Activated CD4-positive, alpha-beta T cell treated with anti-CD3 and anti-CD28 coated beads, Interleukin-2, amount 50 U/mL, for 48 hours (primary cell): Measurements from ENCODE around the gene SMYD2.

Experiments used
- DNase-seq, 2 experiments: peaks; one replicate each; pipeline ENCODE4 v3.0.0-alpha.2; 2020

The SMYD2 gene

GRCh38 chr1:214330222-214330621 is 49.3 kb downstream of the SMYD2 start:
- no peak for DNase-seq

- DNase-seq, result no peak
Observed at GRCh38 chr1:214330715-214331114, 49.8 kb downstream of the SMYD2 start.

DNA sequence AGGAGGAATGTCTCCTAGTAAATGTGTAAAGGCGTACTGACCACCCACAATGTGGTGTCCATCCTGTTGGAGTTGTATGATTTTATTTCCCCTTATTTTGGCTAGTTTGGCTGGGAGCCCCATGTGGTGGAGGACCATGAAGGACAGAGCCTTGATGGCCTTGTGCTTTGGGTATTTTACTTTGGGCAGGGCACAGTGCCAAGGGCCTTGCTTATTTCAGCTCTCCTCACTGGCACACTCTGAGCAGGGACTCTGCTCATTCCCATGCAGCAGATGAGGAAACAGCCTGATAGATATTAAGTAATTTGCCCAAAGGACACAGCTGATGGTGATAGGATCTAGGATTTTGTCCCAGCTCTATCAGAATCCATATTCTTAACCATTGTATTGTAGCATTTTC is 50.2 kb downstream of the SMYD2 start:
- no peak for DNase-seq

GRCh38 chr1:214331827-214332423 is 51.0 kb downstream of the SMYD2 start:
- DNase-seq, result peak; percentile 57 to 70

GRCh38 chr1:214332946-214333798 is 52.2 kb downstream of the SMYD2 start:
- DNase-seq, result peak; percentile 56 to 66

DNA sequence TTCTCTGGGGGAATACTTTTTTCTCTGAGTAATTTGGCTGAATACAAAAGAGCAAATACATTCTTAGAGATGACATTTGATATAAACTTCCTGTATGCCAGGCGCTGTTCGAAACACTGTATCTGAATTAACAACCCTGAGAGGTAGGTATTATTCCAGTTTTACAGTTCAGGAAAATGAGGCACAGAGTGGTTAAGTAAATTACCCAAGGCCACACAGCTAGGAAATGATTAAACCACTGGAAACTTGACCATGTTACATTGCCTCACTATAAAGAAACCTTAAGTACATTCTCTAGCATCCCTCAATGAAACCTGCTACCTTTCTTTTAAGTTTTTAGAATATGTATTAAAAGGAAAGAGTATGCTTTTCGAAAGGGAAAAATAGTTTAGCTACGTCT is 54.6 kb downstream of the SMYD2 start:
- DNase-seq, result no peak

- no peak for DNase-seq
Observed at GRCh38 chr1:214337015-214337414, 56.1 kb downstream of the SMYD2 start.

GRCh38 chr1:214337511-214337910 is 56.6 kb downstream of the SMYD2 start:
- DNase-seq, result no peak

DNA sequence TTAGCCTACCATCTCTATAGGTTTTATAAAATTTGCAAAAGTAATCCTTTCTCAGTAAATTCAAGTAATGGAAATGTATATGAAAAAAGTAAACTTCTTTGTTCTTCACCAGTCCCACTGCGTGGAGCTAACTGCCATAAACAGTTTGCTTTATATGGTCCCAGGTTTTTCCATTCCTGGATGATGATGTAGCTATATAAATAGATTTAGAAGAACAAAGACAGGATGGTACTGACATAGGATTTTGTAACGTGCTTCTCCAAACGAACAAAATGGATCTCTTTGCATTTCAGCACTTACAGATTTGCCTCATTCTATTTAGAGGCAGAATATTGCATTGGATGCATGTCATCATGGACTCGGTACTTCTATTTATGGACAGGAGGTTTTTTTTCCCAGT is 57.3 kb downstream of the SMYD2 start:
- DNase-seq, result no peak

- no peak for DNase-seq
Observed at GRCh38 chr1:214341459-214341858, 60.5 kb downstream of the SMYD2 start.

GRCh38 chr1:214341932-214342331 is 61.0 kb downstream of the SMYD2 start:
- no peak for DNase-seq

GRCh38 chr1:214342525-214342924 is 61.6 kb downstream of the SMYD2 start:
- DNase-seq, result no peak

DNA sequence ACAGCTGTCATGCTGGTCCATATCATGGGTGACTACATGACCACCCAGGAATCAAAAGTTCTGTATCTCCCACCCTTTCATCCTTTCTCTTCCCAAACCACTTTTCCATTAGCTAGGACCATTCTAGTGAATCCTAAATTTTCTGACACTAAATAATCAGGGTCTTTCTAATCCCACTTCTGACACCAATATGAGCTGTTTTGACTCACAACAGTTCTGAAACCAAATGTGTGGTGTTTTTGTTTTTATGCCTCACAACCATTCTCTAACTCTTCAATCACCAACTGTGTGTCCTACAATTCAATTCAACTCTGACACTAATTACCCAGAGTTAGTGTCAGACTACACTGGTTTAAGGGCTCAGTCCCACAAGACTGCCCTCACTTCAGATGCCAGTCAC is 63.9 kb downstream of the SMYD2 start:
- DNase-seq, result no peak

GRCh38 chr1:214349008-214349407 is 68.0 kb downstream of the SMYD2 start:
- no peak for DNase-seq

- DNase-seq, result no peak
Observed at GRCh38 chr1:214349781-214350180, 68.8 kb downstream of the SMYD2 start.

- DNase-seq, result no peak
Observed at GRCh38 chr1:214351551-214352277, 70.8 kb downstream of the SMYD2 start.

DNA sequence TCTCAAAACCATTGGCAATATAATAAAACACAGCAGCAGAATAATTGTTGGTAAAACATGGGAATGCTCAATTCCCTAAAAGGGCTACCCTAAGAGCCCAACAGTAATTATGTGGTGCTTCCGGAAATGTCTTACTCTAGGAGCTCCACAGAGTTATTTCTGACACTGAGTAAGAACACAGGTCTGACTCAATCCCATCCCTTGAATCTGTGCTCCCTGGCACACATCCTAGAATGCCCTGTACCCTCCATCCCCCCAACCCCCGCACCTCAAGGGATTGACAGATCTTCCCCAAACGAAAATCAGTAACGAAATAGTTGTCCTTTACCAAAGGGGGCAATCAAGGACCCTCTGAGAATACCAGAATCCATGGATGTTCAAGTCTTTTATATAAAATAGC is 71.9 kb downstream of the SMYD2 start:
- DNase-seq, result no peak

- DNase-seq, result no peak
Observed at GRCh38 chr1:214354440-214355148, 73.6 kb downstream of the SMYD2 start.

- no peak for DNase-seq
Observed at GRCh38 chr1:214360116-214360515, 79.2 kb downstream of the SMYD2 start.

- DNase-seq, result no peak
Observed at GRCh38 chr1:214360525-214361164, 79.7 kb downstream of the SMYD2 start.

DNA sequence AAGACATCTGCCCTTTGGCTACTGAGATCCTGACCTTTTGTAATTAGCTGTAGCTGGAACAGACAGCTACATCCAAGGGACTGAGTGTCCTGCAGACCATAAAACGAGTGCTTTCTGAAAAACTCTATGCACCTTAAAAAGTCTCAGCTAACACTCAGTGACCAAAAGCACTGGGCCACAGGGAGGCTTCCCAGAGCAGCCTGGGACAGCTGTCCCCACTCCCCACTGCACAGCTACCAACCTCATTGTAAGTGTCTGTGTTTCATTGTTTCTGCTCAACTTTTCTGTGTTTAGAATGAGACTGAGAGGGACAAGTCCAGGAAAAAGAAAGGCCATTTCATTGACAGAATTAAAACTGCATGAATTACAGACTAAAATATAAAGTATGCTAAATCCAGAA is 80.7 kb downstream of the SMYD2 start:
- no peak for DNase-seq

GRCh38 chr1:214362188-214362882 is 81.4 kb downstream of the SMYD2 start:
- no peak for DNase-seq
